Liver (tissue), 9 donors: ENCODE measurements around the gene PEX16. TPM values are rescaled to one million over a fixed set of nuclear protein-coding genes. Genes with fewer than 3 reads are reported as not detected.

ENCODE experiments used
- DNase-seq: peaks from one replicate; pipeline ENCODE4 v3.0.0-alpha.2; 2017; ENCODE audit warnings: low spot score
- H3K27ac ChIP-seq, 2 donors: one replicate each; pipeline ENCODE4 v1.7.0; 2013; ENCODE audit warnings: inconsistent platforms in 2 of 2, low read length in 2 of 2, control low read depth in 1 of 2, low read depth in 1 of 2, mild to moderate bottlenecking in 1 of 2
- H3K27me3 ChIP-seq, 4 donors: one replicate each; pipeline versions ENCODE4 v1.6.1 to v1.7.0; 2013; ENCODE audit warnings: low read length in 3 of 4, inconsistent platforms in 1 of 4, mild to moderate bottlenecking in 1 of 4, moderate library complexity in 1 of 4; ENCODE audit not compliant: control insufficient read depth in 4 of 4, insufficient read depth in 4 of 4
- H3K36me3 ChIP-seq, 4 donors: one replicate each; pipeline versions ENCODE4 v1.6.1 to v1.7.0; 2013; ENCODE audit warnings: low read length in 3 of 4, mild to moderate bottlenecking in 3 of 4, low read depth in 1 of 4, moderate library complexity in 1 of 4; ENCODE audit not compliant: control insufficient read depth in 4 of 4, insufficient read depth in 3 of 4
- H3K4me1 ChIP-seq, 4 donors: one replicate each; pipeline versions ENCODE4 v1.6.1 to v1.7.0; 2013; ENCODE audit warnings: low read length in 3 of 4, mild to moderate bottlenecking in 3 of 4, moderate library complexity in 1 of 4; ENCODE audit not compliant: control insufficient read depth in 4 of 4, insufficient read depth in 4 of 4
- H3K4me3 ChIP-seq, 3 donors: one replicate each; pipeline versions ENCODE4 v1.6.1 to v1.7.0; 2013; ENCODE audit warnings: low read length in 3 of 3, control low read depth in 1 of 3, low read depth in 1 of 3, mild to moderate bottlenecking in 1 of 3
- H3K9ac ChIP-seq, 2 donors: one replicate each; pipeline ENCODE4 v1.7.0; 2013; ENCODE audit warnings: low read length in 2 of 2, mild to moderate bottlenecking in 2 of 2, moderate library complexity in 2 of 2, control low read depth in 1 of 2, low read depth in 1 of 2
- H3K9me3 ChIP-seq, 4 donors: one replicate each; pipeline versions ENCODE4 v1.6.1 to v1.7.0; 2013; ENCODE audit warnings: low read length in 3 of 4; ENCODE audit not compliant: control insufficient read depth in 4 of 4
- EGR1 ChIP-seq, 2 donors: IDR thresholded peaks; 2 replicates each; pipeline ENCODE4 v1.6.1; 2016 to 2018; ENCODE audit warnings: antibody characterized with exemption in 2 of 2, low read depth in 2 of 2
- FOXA1 ChIP-seq: IDR thresholded peaks from 2 replicates; pipeline ENCODE4 v1.6.1; 2016; ENCODE audit warnings: antibody characterized with exemption
- FOXA2 ChIP-seq: IDR thresholded peaks from 2 replicates; pipeline ENCODE4 v1.6.1; 2016; ENCODE audit warnings: antibody characterized with exemption
- GABPA ChIP-seq, 2 donors: IDR thresholded peaks in 1 of 2; conservative IDR thresholded peaks in 1 of 2; 2 replicates each; pipeline ENCODE4 v1.6.1; 2016; ENCODE audit warnings: antibody characterized with exemption in 2 of 2, mild to moderate bottlenecking in 1 of 2, moderate library complexity in 1 of 2
- HNF4A ChIP-seq, 2 donors: conservative IDR thresholded peaks; 2 replicates each; pipeline ENCODE4 v1.6.1; 2016; ENCODE audit warnings: antibody characterized with exemption in 2 of 2, mild to moderate bottlenecking in 2 of 2
- HNF4G ChIP-seq: IDR thresholded peaks from 2 replicates; pipeline ENCODE4 v1.6.1; 2016; ENCODE audit warnings: antibody characterized with exemption
- JUND ChIP-seq, 2 donors: IDR thresholded peaks; 2 replicates each; pipeline ENCODE4 v1.6.1; 2016; ENCODE audit warnings: antibody characterized with exemption in 2 of 2
- NR2F2 ChIP-seq: IDR thresholded peaks from 2 replicates; pipeline ENCODE4 v1.6.1; 2016; ENCODE audit warnings: antibody characterized with exemption
- RXRA ChIP-seq, 2 donors: IDR thresholded peaks; 2 replicates each; pipeline ENCODE4 v1.6.1; 2017 to 2018; ENCODE audit warnings: antibody characterized with exemption in 2 of 2, mild to moderate bottlenecking in 1 of 2
- TAF1 ChIP-seq: conservative IDR thresholded peaks from 2 replicates; pipeline ENCODE4 v1.6.1; 2016; ENCODE audit warnings: antibody characterized with exemption, mild to moderate bottlenecking
- YY1 ChIP-seq: IDR thresholded peaks from 2 replicates; pipeline ENCODE4 v1.6.1; 2016; ENCODE audit warnings: antibody characterized with exemption, mild to moderate bottlenecking
- WGBS: extraction: QIAGEN DNeasy Blood & Tissue Kit; methylation state at CpG from one replicate; pipeline ENCODE4 v1.1.7; 2013; 5-methylcytosine and 5-hydroxymethylcytosine counted together
- polyA plus RNA-seq, 2 donors: library from polyadenylated mRNA; stranded (reverse) in 1 of 2; unstranded in 1 of 2; fragments of 200-250 nt in 1 of 2; fragments of >200 nt in 1 of 2; fragmentation: Nextera tagmentation in 1 of 2; extraction: Ambion mirVana in 1 of 2; gene quantifications; one replicate each; pipeline versions ENCODE4 v1.2.1 to v1.2.3, GENCODE V29; 2013 to 2015
- total RNA-seq, 2 donors: library from RNA; depleted of rRNA; stranded (reverse); fragments of >200 nt; gene quantifications; one replicate each; pipeline ENCODE4 v1.2.3, GENCODE V29; 2014
- TF ChIP-seq, protein P1 (sequence below): IDR thresholded peaks from 2 replicates; pipeline ENCODE4 v1.6.1; 2016; ENCODE audit warnings: antibody characterized with exemption, mild to moderate bottlenecking
- TF ChIP-seq, protein P2 (sequence below): fragments of 150-350 bp; IDR thresholded peaks from 2 replicates; pipeline ENCODE4 v1.5.1; 2017; ENCODE audit warnings: improper control_type of control experiment, low read depth, low read length; ENCODE audit not compliant: missing input control
- TF ChIP-seq, protein P3 (sequence below): IDR thresholded peaks from 2 replicates; pipeline ENCODE4 v1.6.1; 2016; ENCODE audit warnings: antibody characterized with exemption
- TF ChIP-seq, protein P4 (sequence below): IDR thresholded peaks from 2 replicates; pipeline ENCODE4 v1.6.1; 2016; ENCODE audit warnings: antibody characterized with exemption
- TF ChIP-seq, protein P5 (sequence below): IDR thresholded peaks from 2 replicates; pipeline ENCODE4 v1.6.1; 2016; ENCODE audit warnings: antibody characterized with exemption
- donor health status: healthy.
- donor health status: healthy.
- donor health status: healthy.
- donor health status: healthy.
- donor health status: healthy.

PEX16 gene
- total and polyA plus RNA-seq, 4 donors, result 18.8 to 41.2 (median 29.8) TPM

DNA sequence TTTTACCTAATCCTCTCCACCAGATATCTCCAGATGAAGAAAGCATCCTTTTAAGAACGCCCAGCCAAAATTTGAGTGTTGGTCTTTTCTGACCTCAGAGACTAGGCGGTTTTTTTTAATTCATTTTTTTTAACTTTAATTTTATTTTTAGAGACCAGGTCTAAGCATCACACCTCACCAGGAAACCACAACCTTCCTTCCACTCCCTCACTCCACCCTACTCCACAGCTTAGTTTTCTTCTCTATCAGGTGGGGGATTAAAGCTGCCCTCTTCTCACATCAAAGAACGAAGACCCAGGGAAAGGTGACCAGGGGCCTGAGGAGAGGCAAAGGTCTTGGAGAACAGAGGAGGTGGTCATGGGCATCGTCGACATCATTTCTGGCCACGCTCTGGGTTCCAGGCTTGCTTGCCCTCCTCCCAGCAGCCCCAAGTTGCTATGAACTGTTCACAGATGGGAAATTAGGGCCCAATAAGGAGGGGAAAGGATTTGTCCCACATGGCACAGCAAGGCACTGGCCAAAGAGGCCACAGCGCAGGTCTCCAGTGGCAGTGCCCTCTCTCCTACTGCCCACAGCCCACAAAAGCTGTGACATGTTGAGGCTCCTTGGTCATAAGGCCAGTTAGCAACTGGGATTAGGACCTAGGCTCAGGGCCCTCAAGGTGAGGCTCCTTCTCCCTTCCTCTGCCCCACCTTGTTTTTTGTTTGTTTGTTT lies 1.4 kb upstream of the PEX16 start:
- Histone ChIP-seq H3K27me3 (no peaks in the 10 kb centered on the region), H3K4me3 (no peak overlapping the region), H3K9ac (no peak overlapping the region), H3K36me3 (peaks cover 3 to 12% (median 6%) of the 10 kb centered on the region in 4 donors), H3K4me1 (peaks cover 13 to 48% (median 35%) of the 10 kb centered on the region in 4 donors), H3K9me3 (no peaks in the 10 kb centered on the region), H3K27ac (no peak overlapping the region)
- no peak for DNase-seq
- 71% methylated on average over 7 of the region's 7 CpGs for WGBS
- no peak for TF ChIP-seq FOXA2
- TF ChIP-seq, protein P1, sequence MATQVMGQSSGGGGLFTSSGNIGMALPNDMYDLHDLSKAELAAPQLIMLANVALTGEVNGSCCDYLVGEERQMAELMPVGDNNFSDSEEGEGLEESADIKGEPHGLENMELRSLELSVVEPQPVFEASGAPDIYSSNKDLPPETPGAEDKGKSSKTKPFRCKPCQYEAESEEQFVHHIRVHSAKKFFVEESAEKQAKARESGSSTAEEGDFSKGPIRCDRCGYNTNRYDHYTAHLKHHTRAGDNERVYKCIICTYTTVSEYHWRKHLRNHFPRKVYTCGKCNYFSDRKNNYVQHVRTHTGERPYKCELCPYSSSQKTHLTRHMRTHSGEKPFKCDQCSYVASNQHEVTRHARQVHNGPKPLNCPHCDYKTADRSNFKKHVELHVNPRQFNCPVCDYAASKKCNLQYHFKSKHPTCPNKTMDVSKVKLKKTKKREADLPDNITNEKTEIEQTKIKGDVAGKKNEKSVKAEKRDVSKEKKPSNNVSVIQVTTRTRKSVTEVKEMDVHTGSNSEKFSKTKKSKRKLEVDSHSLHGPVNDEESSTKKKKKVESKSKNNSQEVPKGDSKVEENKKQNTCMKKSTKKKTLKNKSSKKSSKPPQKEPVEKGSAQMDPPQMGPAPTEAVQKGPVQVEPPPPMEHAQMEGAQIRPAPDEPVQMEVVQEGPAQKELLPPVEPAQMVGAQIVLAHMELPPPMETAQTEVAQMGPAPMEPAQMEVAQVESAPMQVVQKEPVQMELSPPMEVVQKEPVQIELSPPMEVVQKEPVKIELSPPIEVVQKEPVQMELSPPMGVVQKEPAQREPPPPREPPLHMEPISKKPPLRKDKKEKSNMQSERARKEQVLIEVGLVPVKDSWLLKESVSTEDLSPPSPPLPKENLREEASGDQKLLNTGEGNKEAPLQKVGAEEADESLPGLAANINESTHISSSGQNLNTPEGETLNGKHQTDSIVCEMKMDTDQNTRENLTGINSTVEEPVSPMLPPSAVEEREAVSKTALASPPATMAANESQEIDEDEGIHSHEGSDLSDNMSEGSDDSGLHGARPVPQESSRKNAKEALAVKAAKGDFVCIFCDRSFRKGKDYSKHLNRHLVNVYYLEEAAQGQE, result no peak
- TF ChIP-seq HNF4A (conservative IDR thresholded peaks at IDR 0.05), result no peak
- TF ChIP-seq, protein P2, sequence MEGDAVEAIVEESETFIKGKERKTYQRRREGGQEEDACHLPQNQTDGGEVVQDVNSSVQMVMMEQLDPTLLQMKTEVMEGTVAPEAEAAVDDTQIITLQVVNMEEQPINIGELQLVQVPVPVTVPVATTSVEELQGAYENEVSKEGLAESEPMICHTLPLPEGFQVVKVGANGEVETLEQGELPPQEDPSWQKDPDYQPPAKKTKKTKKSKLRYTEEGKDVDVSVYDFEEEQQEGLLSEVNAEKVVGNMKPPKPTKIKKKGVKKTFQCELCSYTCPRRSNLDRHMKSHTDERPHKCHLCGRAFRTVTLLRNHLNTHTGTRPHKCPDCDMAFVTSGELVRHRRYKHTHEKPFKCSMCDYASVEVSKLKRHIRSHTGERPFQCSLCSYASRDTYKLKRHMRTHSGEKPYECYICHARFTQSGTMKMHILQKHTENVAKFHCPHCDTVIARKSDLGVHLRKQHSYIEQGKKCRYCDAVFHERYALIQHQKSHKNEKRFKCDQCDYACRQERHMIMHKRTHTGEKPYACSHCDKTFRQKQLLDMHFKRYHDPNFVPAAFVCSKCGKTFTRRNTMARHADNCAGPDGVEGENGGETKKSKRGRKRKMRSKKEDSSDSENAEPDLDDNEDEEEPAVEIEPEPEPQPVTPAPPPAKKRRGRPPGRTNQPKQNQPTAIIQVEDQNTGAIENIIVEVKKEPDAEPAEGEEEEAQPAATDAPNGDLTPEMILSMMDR, result no peak
- no peak for TF ChIP-seq JUND (IDR thresholded peaks at IDR 0.05)
- TF ChIP-seq, protein P3, sequence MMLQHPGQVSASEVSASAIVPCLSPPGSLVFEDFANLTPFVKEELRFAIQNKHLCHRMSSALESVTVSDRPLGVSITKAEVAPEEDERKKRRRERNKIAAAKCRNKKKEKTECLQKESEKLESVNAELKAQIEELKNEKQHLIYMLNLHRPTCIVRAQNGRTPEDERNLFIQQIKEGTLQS, result no peak

DNA sequence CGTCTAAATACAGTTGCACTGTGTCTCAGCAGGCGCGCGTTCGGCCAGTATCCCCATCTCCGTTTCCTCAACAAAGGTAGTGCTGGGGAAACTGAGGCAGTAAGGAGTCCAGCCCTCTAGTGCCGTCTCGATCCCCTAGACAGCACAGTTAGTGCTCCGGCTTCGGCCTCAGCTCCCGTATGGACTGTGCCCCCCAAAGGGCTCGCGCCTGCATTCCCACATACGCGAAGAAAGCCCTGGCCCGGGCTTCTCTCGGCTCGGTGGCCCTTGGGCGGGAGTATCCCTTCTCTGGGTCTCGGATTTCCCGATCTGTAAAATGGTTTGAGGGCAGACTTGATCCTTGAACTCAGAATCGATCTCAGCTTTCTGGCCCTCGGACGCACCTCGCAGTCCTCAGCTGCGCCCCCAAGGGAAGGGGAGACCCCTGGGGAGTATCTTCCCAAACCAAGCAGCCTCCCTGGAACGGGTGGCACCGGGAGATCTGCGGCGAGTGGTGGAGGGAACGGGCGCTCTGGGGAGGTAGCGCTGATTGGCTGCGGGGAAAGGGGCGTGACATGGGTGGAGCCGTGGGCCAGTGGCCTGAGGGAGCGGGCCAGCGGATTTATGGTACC lies 759 bp upstream of the PEX16 start:
- peak overlapping the region; percentile 75 to 80 for H3K9ac ChIP-seq
- peaks cover 15 to 55% (median 40%) of the 10 kb centered on the region in 4 donors for H3K4me1 ChIP-seq
- H3K9me3 ChIP-seq, result no peaks in the 10 kb centered on the region
- WGBS, result under 1% methylated on average over 38 of the region's 38 CpGs
- peak overlapping the region; percentile 75 to 85 for H3K27ac ChIP-seq
- H3K27me3 ChIP-seq, result no peaks in the 10 kb centered on the region
- peaks cover 3 to 14% (median 8%) of the 10 kb centered on the region in 4 donors for H3K36me3 ChIP-seq
- peak; percentile 82 for DNase-seq
- peak overlapping the region; percentile 73 to 98 (median 87) for H3K4me3 ChIP-seq
- no peak for TF ChIP-seq EGR1 (IDR thresholded peaks at IDR 0.05; ENCODE audit: low read depth in 2 of 2)
- TF ChIP-seq FOXA2, result no peak
- TF ChIP-seq GABPA (IDR thresholded peaks at IDR 0.05 in 1 of 2, conservative IDR thresholded peaks at IDR 0.05 in 1 of 2), result no peak
- TF ChIP-seq, protein P1, result peak; percentile 15
- TF ChIP-seq, protein P4, sequence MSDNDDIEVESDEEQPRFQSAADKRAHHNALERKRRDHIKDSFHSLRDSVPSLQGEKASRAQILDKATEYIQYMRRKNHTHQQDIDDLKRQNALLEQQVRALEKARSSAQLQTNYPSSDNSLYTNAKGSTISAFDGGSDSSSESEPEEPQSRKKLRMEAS, result no peak
- TF ChIP-seq, protein P5, sequence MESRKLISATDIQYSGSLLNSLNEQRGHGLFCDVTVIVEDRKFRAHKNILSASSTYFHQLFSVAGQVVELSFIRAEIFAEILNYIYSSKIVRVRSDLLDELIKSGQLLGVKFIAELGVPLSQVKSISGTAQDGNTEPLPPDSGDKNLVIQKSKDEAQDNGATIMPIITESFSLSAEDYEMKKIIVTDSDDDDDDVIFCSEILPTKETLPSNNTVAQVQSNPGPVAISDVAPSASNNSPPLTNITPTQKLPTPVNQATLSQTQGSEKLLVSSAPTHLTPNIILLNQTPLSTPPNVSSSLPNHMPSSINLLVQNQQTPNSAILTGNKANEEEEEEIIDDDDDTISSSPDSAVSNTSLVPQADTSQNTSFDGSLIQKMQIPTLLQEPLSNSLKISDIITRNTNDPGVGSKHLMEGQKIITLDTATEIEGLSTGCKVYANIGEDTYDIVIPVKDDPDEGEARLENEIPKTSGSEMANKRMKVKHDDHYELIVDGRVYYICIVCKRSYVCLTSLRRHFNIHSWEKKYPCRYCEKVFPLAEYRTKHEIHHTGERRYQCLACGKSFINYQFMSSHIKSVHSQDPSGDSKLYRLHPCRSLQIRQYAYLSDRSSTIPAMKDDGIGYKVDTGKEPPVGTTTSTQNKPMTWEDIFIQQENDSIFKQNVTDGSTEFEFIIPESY, result no peak
- no peak for TF ChIP-seq RXRA (IDR thresholded peaks at IDR 0.05)
- TF ChIP-seq, protein P2, result no peak
- TF ChIP-seq YY1, result no peak
- no peak for TF ChIP-seq TAF1
- no peak for TF ChIP-seq NR2F2
- TF ChIP-seq FOXA1, result no peak
- no peak for TF ChIP-seq HNF4G
